ENCODE data around the gene LAIR1. TPM values are rescaled to one million over a fixed set of nuclear protein-coding genes. Genes with fewer than 3 reads are reported as not detected.

The LAIR1 gene
- total RNA-seq, 2 experiments from 2014 or later = 4.3 TPM; not detected in 1

- Histone ChIP-seq H3K36me3 (ENCODE audit: insufficient read depth, low read length) (no peaks in the 10 kb centered on the region), H3K27ac (ENCODE audit: low read depth, low read length, poor library complexity, severe bottlenecking) (no peak overlapping the region), H3K4me2 (ENCODE audit: low read length) (no peak overlapping the region), H3K79me2 (ENCODE audit: insufficient read depth, low read depth, low read length) (no peaks in the 10 kb centered on the region), H3K4me3 (ENCODE audit: low read depth, low read length, poor library complexity, severe bottlenecking) (no peak overlapping the region), H3K9me3 (ENCODE audit: low read length) (no peaks in the 10 kb centered on the region), H2AFZ (ENCODE audit: low read length) (no peak overlapping the region), H4K20me1 (ENCODE audit: insufficient read depth, low read length) (no peaks in the 10 kb centered on the region), H3K9me2 (ENCODE audit: insufficient read depth, low read length) (no peaks in the 10 kb centered on the region), H3K4me1 (ENCODE audit: insufficient read depth, low read length, poor library complexity, severe bottlenecking) (peaks cover 16% of the 10 kb centered on the region)
- BruUV-seq (replicated peaks) = no TSS peak
- TF ChIP-seq CTCF (conservative IDR thresholded peaks at IDR 0.05; ENCODE audit: low read length) (no peak), EZH2phosphoT487 (IDR thresholded peaks at IDR 0.05; ENCODE audit: borderline replicate concordance, low read depth, low read length) (no peak)
- CTCF ChIA-PET (ENCODE audit: unreplicated experiment) = no interaction called here
- DNase-seq (ENCODE audit: low spot score) = no peak
- intact Hi-C loops (cut with micrococcal nuclease; ENCODE audit: unreplicated experiment) = no loop called here
- POLR2A ChIA-PET = no interaction called here
These were observed 24.9 kb downstream of the LAIR1 start for GRCh38 chr19:54339646-54340358.

- no TSS peak for BruUV-seq (replicated peaks)
- Histone ChIP-seq H3K36me3 (ENCODE audit: insufficient read depth, low read length) (no peaks in the 10 kb centered on the region), H2AFZ (ENCODE audit: low read length) (no peak overlapping the region), H3K4me1 (ENCODE audit: insufficient read depth, low read length, poor library complexity, severe bottlenecking) (peaks cover 5% of the 10 kb centered on the region), H3K9me3 (ENCODE audit: low read length) (no peaks in the 10 kb centered on the region), H3K4me3 (ENCODE audit: low read depth, low read length, poor library complexity, severe bottlenecking) (no peak overlapping the region), H3K9me2 (ENCODE audit: insufficient read depth, low read length) (no peaks in the 10 kb centered on the region), H4K20me1 (ENCODE audit: insufficient read depth, low read length) (no peaks in the 10 kb centered on the region), H3K79me2 (ENCODE audit: insufficient read depth, low read depth, low read length) (no peaks in the 10 kb centered on the region), H3K4me2 (ENCODE audit: low read length) (no peak overlapping the region), H3K27ac (ENCODE audit: low read depth, low read length, poor library complexity, severe bottlenecking) (no peak overlapping the region)
- ChIA-PET POLR2A (no interaction called here), CTCF (ENCODE audit: unreplicated experiment) (no interaction called here)
- no peak for DNase-seq (ENCODE audit: low spot score)
- TF ChIP-seq EZH2phosphoT487 (IDR thresholded peaks at IDR 0.05; ENCODE audit: borderline replicate concordance, low read depth, low read length) = no peak
- TF ChIP-seq CTCF (conservative IDR thresholded peaks at IDR 0.05; ENCODE audit: low read length) = no peak
- intact Hi-C loops (cut with micrococcal nuclease; ENCODE audit: unreplicated experiment) = no loop called here
These were observed 26.2 kb downstream of the LAIR1 start for GRCh38 chr19:54338521-54338920.

- no peaks in the 10 kb centered on the region for H3K9me3 ChIP-seq (ENCODE audit: low read length)
- ChIA-PET CTCF (ENCODE audit: unreplicated experiment) (no interaction called here), POLR2A (interaction anchor here (0.7 kb wide), 1 partner anchor 505 kb away, joined by 3 read pairs; no protein-coding TSS in a partner anchor)
- H3K27ac ChIP-seq (ENCODE audit: low read depth, low read length, poor library complexity, severe bottlenecking) = no peak overlapping the region
- intact Hi-C loops (cut with micrococcal nuclease; ENCODE audit: unreplicated experiment) = no loop called here
- no peak overlapping the region for H3K4me3 ChIP-seq (ENCODE audit: low read depth, low read length, poor library complexity, severe bottlenecking)
- H3K4me2 ChIP-seq (ENCODE audit: low read length) = no peak overlapping the region
- no peaks in the 10 kb centered on the region for H4K20me1 ChIP-seq (ENCODE audit: insufficient read depth, low read length)
- no peaks in the 10 kb centered on the region for H3K79me2 ChIP-seq (ENCODE audit: insufficient read depth, low read depth, low read length)
- TF ChIP-seq CTCF (conservative IDR thresholded peaks at IDR 0.05; ENCODE audit: low read length) (no peak), EZH2phosphoT487 (IDR thresholded peaks at IDR 0.05; ENCODE audit: borderline replicate concordance, low read depth, low read length) (no peak)
- BruUV-seq (replicated peaks) = no TSS peak
- no peak overlapping the region for H2AFZ ChIP-seq (ENCODE audit: low read length)
- no peaks in the 10 kb centered on the region for H3K36me3 ChIP-seq (ENCODE audit: insufficient read depth, low read length)
- no peaks in the 10 kb centered on the region for H3K9me2 ChIP-seq (ENCODE audit: insufficient read depth, low read length)
- no peak for DNase-seq (ENCODE audit: low spot score)
- H3K4me1 ChIP-seq (ENCODE audit: insufficient read depth, low read length, poor library complexity, severe bottlenecking) = peaks cover 4% of the 10 kb centered on the region
These were observed 26.9 kb downstream of the LAIR1 start for GRCh38 chr19:54337858-54338230.
